Stomach smooth muscle (tissue), 2 donors: Measurements from ENCODE around the gene IRF8.
"Not testable (repeated sequence)": the region's sequence is repeated elsewhere in the genome, so short reads cannot be mapped to it uniquely, and the experiment has no call there.

ENCODE experiments used
- H3K27ac ChIP-seq: one replicate; pipeline ENCODE4 v1.7.0; 2013; ENCODE audit warnings: mild to moderate bottlenecking, low read length, inconsistent platforms
- H3K27me3 ChIP-seq, 2 donors: one replicate each; pipeline ENCODE4 v1.7.0; 2013; ENCODE audit warnings: low read length in 2 of 2; ENCODE audit not compliant: insufficient read depth in 2 of 2, control insufficient read depth in 1 of 2
- H3K36me3 ChIP-seq, 2 donors: one replicate each; pipeline ENCODE4 v1.7.0; 2013; ENCODE audit warnings: low read length in 2 of 2; ENCODE audit not compliant: control insufficient read depth in 2 of 2, insufficient read depth in 2 of 2
- H3K4me1 ChIP-seq: one replicate; pipeline ENCODE4 v1.7.0; 2013; ENCODE audit warnings: low read length; ENCODE audit not compliant: control insufficient read depth, insufficient read depth
- H3K4me3 ChIP-seq, 2 donors: one replicate each; pipeline ENCODE4 v1.7.0; 2013; ENCODE audit warnings: low read length in 2 of 2
- H3K9ac ChIP-seq, 2 donors: one replicate each; pipeline ENCODE4 v1.7.0; 2013; ENCODE audit warnings: low read length in 2 of 2, mild to moderate bottlenecking in 1 of 2
- H3K9me3 ChIP-seq, 2 donors: one replicate each; pipeline ENCODE4 v1.7.0; 2013; ENCODE audit warnings: low read length in 2 of 2; ENCODE audit not compliant: control insufficient read depth in 2 of 2
- donor health status: healthy.
- donor health status: Pancreatic carcinoma.

The IRF8 gene

GRCh38 chr16:85869785-85870558 lies 29.0 kb upstream of the IRF8 start:
- H3K9me3 ChIP-seq = no peaks in the 10 kb centered on the region
- peaks cover 2 to 4% of the 10 kb centered on the region in 2 donors for H3K27me3 ChIP-seq
- H3K36me3 ChIP-seq = no peaks in the 10 kb centered on the region
- peaks cover 2% of the 10 kb centered on the region for H3K4me1 ChIP-seq
- H3K27ac ChIP-seq = no peak overlapping the region
- H3K4me3 ChIP-seq = no peak overlapping the region
- no peak overlapping the region for H3K9ac ChIP-seq

- Histone ChIP-seq H3K9ac (no peak overlapping the region), H3K4me1 (peaks cover 2% of the 10 kb centered on the region), H3K36me3 (no peaks in the 10 kb centered on the region), H3K4me3 (no peak overlapping the region), H3K9me3 (no peaks in the 10 kb centered on the region), H3K27me3 (peaks cover 2 to 4% of the 10 kb centered on the region in 2 donors), H3K27ac (no peak overlapping the region)
Observed at GRCh38 chr16:85871756-85872155, 27.2 kb upstream of the IRF8 start.

- H3K9me3 ChIP-seq = no peaks in the 10 kb centered on the region
- H3K36me3 ChIP-seq = no peaks in the 10 kb centered on the region
- H3K4me3 ChIP-seq = no peak overlapping the region
- no peak overlapping the region for H3K9ac ChIP-seq
- H3K27me3 ChIP-seq = peaks cover 2 to 4% of the 10 kb centered on the region in 2 donors
- peaks cover 2% of the 10 kb centered on the region for H3K4me1 ChIP-seq
- no peak overlapping the region for H3K27ac ChIP-seq
Observed at GRCh38 chr16:85872734-85873133, 26.2 kb upstream of the IRF8 start.

GRCh38 chr16:85873153-85873552 lies 25.8 kb upstream of the IRF8 start:
- Histone ChIP-seq H3K36me3 (no peaks in the 10 kb centered on the region), H3K9ac (no peak overlapping the region), H3K4me3 (no peak overlapping the region), H3K27ac (no peak overlapping the region), H3K4me1 (peaks cover 2% of the 10 kb centered on the region), H3K27me3 (peaks cover 2 to 4% of the 10 kb centered on the region in 2 donors), H3K9me3 (no peaks in the 10 kb centered on the region)

GRCh38 chr16:85874031-85874430 lies 24.9 kb upstream of the IRF8 start:
- H3K27me3 ChIP-seq, H3K36me3 ChIP-seq, H3K9ac ChIP-seq, H3K4me3 ChIP-seq, H3K9me3 ChIP-seq, H3K4me1 ChIP-seq, H3K27ac ChIP-seq: not testable (repeated sequence)

GRCh38 chr16:85878407-85878806 lies 20.6 kb upstream of the IRF8 start:
- Histone ChIP-seq H3K27me3 (no peaks in the 10 kb centered on the region), H3K36me3 (no peaks in the 10 kb centered on the region), H3K27ac (no peak overlapping the region), H3K9me3 (no peaks in the 10 kb centered on the region), H3K4me1 (no peaks in the 10 kb centered on the region), H3K9ac (no peak overlapping the region), H3K4me3 (no peak overlapping the region)

- Histone ChIP-seq H3K4me3 (no peak overlapping the region), H3K27me3 (peaks cover 0 to 2% of the 10 kb centered on the region in 2 donors), H3K36me3 (no peaks in the 10 kb centered on the region), H3K27ac (no peak overlapping the region), H3K9ac (no peak overlapping the region), H3K4me1 (no peaks in the 10 kb centered on the region), H3K9me3 (no peaks in the 10 kb centered on the region)
Observed at GRCh38 chr16:85878875-85879274, 20.1 kb upstream of the IRF8 start.

- H3K9ac ChIP-seq = no peak overlapping the region
- H3K27ac ChIP-seq = no peak overlapping the region
- no peaks in the 10 kb centered on the region for H3K9me3 ChIP-seq
- H3K4me1 ChIP-seq = no peaks in the 10 kb centered on the region
- peaks cover 0 to 6% of the 10 kb centered on the region in 2 donors for H3K27me3 ChIP-seq
- no peak overlapping the region for H3K4me3 ChIP-seq
- H3K36me3 ChIP-seq = no peaks in the 10 kb centered on the region
Observed at GRCh38 chr16:85879549-85879948, 19.4 kb upstream of the IRF8 start.

GRCh38 chr16:85879975-85880831 lies 18.8 kb upstream of the IRF8 start:
- Histone ChIP-seq H3K27ac (no peak overlapping the region), H3K27me3 (peaks cover 2 to 9% of the 10 kb centered on the region in 2 donors), H3K9ac (no peak overlapping the region), H3K4me3 (no peak overlapping the region), H3K9me3 (no peaks in the 10 kb centered on the region), H3K36me3 (no peaks in the 10 kb centered on the region), H3K4me1 (no peaks in the 10 kb centered on the region)

GRCh38 chr16:85880861-85881260 lies 18.1 kb upstream of the IRF8 start:
- no peaks in the 10 kb centered on the region for H3K9me3 ChIP-seq
- no peaks in the 10 kb centered on the region for H3K36me3 ChIP-seq
- H3K4me1 ChIP-seq = no peaks in the 10 kb centered on the region
- H3K27me3 ChIP-seq = peaks cover 5 to 11% of the 10 kb centered on the region in 2 donors
- H3K9ac ChIP-seq = no peak overlapping the region
- no peak overlapping the region for H3K27ac ChIP-seq
- H3K4me3 ChIP-seq = no peak overlapping the region

GRCh38 chr16:85881436-85881835 lies 17.5 kb upstream of the IRF8 start:
- Histone ChIP-seq H3K9me3 (no peaks in the 10 kb centered on the region), H3K9ac (no peak overlapping the region), H3K27me3 (peaks cover 5 to 12% of the 10 kb centered on the region in 2 donors), H3K4me1 (no peaks in the 10 kb centered on the region), H3K4me3 (no peak overlapping the region), H3K27ac (no peak overlapping the region), H3K36me3 (no peaks in the 10 kb centered on the region)
